Gastrocnemius medialis (tissue), 4 donors: ENCODE data around the gene PRKG1.

Source experiments
- POLR2A ChIP-seq, 2 donors: fragments of 450-650 bp; IDR thresholded peaks; one replicate each; pipeline ENCODE4 v1.6.1; 2017; ENCODE audit warnings: antibody characterized with exemption in 2 of 2, mild to moderate bottlenecking in 2 of 2, moderate library complexity in 2 of 2
- TF ChIP-seq, protein P1 (sequence below), 5 experiments: fragments of 450-650 bp in 3 of 5; fragments of 200-600 bp in 2 of 5; sonication (generic) in 2 of 5; IDR thresholded peaks in 4 of 5; conservative IDR thresholded peaks in 1 of 5; 1 replicate in 4 of 5; 2 replicates in 1 of 5; pipeline ENCODE4 v1.5.1; 2016 to 2019; ENCODE audit warnings: antibody characterized with exemption in 5 of 5, mild to moderate bottlenecking in 3 of 5, moderate library complexity in 3 of 5

GRCh38 chr10:52146766-52147165, 1072.5 kb downstream of the PRKG1 start:
- TF ChIP-seq, protein P1, sequence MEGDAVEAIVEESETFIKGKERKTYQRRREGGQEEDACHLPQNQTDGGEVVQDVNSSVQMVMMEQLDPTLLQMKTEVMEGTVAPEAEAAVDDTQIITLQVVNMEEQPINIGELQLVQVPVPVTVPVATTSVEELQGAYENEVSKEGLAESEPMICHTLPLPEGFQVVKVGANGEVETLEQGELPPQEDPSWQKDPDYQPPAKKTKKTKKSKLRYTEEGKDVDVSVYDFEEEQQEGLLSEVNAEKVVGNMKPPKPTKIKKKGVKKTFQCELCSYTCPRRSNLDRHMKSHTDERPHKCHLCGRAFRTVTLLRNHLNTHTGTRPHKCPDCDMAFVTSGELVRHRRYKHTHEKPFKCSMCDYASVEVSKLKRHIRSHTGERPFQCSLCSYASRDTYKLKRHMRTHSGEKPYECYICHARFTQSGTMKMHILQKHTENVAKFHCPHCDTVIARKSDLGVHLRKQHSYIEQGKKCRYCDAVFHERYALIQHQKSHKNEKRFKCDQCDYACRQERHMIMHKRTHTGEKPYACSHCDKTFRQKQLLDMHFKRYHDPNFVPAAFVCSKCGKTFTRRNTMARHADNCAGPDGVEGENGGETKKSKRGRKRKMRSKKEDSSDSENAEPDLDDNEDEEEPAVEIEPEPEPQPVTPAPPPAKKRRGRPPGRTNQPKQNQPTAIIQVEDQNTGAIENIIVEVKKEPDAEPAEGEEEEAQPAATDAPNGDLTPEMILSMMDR (IDR thresholded peaks at IDR 0.05 in 4 of 5, conservative IDR thresholded peaks at IDR 0.05 in 1 of 5): no peak
- TF ChIP-seq POLR2A (IDR thresholded peaks at IDR 0.05): no peak
